SU-DHL-6 (cell line): Measurements from ENCODE around the gene CCDC187.

Experiments used
- H2AFZ ChIP-seq: fragments of 200-600 bp; sonication (generic); 2 replicates; pipeline ENCODE4 v1.6.1; 2014; ENCODE audit warnings: low read depth, mild to moderate bottlenecking, moderate library complexity, mixed read lengths, antibody characterized with exemption, low read length; ENCODE audit not compliant: severe bottlenecking
- H3F3A ChIP-seq: fragments of 200-600 bp; shearing (Covaris generic); 2 replicates; pipeline ENCODE4 v1.6.0; 2016; ENCODE audit warnings: antibody characterized with exemption, mild to moderate bottlenecking; ENCODE audit not compliant: insufficient read depth
- H3K27ac ChIP-seq: fragments of 200-600 bp; sonication (generic); 2 replicates; pipeline ENCODE4 v1.5.1; 2016; ENCODE audit warnings: low read depth, mild to moderate bottlenecking, low read length, moderate library complexity, mixed read lengths
- H3K27me3 ChIP-seq: fragments of 200-600 bp; sonication (generic), shearing (Covaris generic); 2 replicates; pipeline ENCODE4 v1.6.0; 2014; ENCODE audit warnings: mild to moderate bottlenecking, low read length
- H3K36me3 ChIP-seq: fragments of 200-600 bp; sonication (generic); 2 replicates; pipeline ENCODE4 v1.6.1; 2014; ENCODE audit warnings: mild to moderate bottlenecking, low read length, mixed read lengths
- H3K4me2 ChIP-seq: fragments of 300-600, 200-600 bp; shearing (Covaris generic), sonication (generic); 2 replicates; pipeline ENCODE4 v1.6.0; 2014; ENCODE audit warnings: low read length, low read depth, mild to moderate bottlenecking; ENCODE audit not compliant: poor library complexity, severe bottlenecking
- H3K4me3 ChIP-seq: fragments of 200-600 bp; sonication (generic); 2 replicates; pipeline ENCODE4 v1.5.1; 2014; ENCODE audit warnings: antibody characterized with exemption, low read length, mild to moderate bottlenecking, mixed read lengths; ENCODE audit not compliant: insufficient read depth, poor library complexity, severe bottlenecking
- H3K79me2 ChIP-seq: fragments of 200-600 bp; sonication (generic); 2 replicates; pipeline ENCODE4 v1.6.1; 2014; ENCODE audit warnings: mild to moderate bottlenecking, low read length, moderate library complexity; ENCODE audit not compliant: insufficient read depth
- H3K9ac ChIP-seq: fragments of 200-600 bp; sonication (generic); 2 replicates; pipeline ENCODE4 v1.7.0; 2014; ENCODE audit warnings: mild to moderate bottlenecking, low read length
- H3K9me2 ChIP-seq: fragments of 200-600 bp; sonication (generic); replicated peaks from 2 replicates; pipeline ENCODE4 v1.6.1; 2014; ENCODE audit warnings: low read length; ENCODE audit not compliant: insufficient read depth
- H3K9me3 ChIP-seq: fragments of 200-600 bp; sonication (generic); 2 replicates; pipeline ENCODE4 v1.6.1; 2014; ENCODE audit warnings: low read length, mixed read lengths; ENCODE audit not compliant: insufficient read depth
- H4K20me1 ChIP-seq: fragments of 200-600 bp; sonication (generic); 2 replicates; pipeline ENCODE4 v1.6.1; 2014; ENCODE audit warnings: low read depth, mild to moderate bottlenecking, antibody characterized with exemption, low read length, moderate library complexity, mixed read lengths
- EZH2phosphoT487 ChIP-seq: fragments of 200-600 bp; sonication (generic), shearing (Covaris generic); conservative IDR thresholded peaks from 2 replicates; pipeline ENCODE4 v1.6.1; 2018; ENCODE audit warnings: mild to moderate bottlenecking, antibody characterized with exemption, low read length, moderate library complexity, mixed read lengths
- TF ChIP-seq, protein P1 (sequence below): fragments of 200-600 bp; sonication (generic); IDR thresholded peaks from one replicate; pipeline ENCODE4 v1.5.1; 2017; ENCODE audit warnings: antibody characterized with exemption, mild to moderate bottlenecking, low read length, moderate library complexity; ENCODE audit not compliant: insufficient read depth, poor library complexity, severe bottlenecking

The CCDC187 gene

DNA sequence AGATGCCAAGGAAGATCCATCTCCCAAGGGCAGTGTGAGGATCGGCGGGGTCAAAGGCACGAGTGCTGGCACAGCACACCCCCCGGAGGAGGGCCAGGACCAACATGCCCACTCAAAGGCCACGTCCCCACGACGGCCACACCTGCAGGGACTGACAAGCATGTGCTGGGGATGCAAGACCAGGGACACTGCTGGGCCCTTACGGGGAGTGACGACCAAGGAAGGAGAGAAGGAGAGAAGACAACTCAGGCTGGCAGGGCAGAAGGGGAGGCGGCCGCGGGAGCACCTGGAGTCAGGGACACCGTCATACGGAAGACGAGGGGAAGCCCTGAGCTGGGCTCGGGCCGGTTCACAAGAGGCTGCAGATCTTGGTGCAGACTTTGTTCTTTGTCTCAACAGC lies 68.7 kb downstream of the CCDC187 start:
- Histone ChIP-seq H3F3A (peaks cover 1% of the 10 kb centered on the region; the same call in 1 of the 2 replicates), H3K79me2 (peaks cover 88% of the 10 kb centered on the region), H3K27ac (no peak overlapping the region)

DNA sequence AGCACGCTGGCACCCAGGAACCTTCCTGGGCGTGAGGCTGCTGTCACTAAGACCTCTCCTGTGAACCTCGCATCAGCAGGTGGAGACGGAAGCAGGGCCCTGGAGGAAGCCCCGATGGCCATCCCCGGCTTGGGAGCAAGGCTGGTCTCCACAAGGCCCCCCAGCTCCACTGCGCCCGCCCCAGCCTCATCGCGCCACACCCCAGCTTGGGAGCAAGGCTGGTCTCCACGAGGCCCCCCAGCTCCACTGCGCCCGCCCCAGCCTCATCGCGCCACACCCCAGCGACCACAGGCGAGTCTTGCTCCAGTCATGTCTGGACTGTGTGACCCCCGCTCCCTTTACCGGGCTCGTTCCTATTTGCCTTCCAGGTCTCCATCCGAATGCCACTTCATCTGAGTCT lies 69.3 kb downstream of the CCDC187 start:
- H3F3A ChIP-seq = no peaks in the 10 kb centered on the region
- no peaks in the 10 kb centered on the region for H3K9me2 ChIP-seq
- no peaks in the 10 kb centered on the region for H3K36me3 ChIP-seq
- TF ChIP-seq EZH2phosphoT487 = no peak
- TF ChIP-seq, protein P1, sequence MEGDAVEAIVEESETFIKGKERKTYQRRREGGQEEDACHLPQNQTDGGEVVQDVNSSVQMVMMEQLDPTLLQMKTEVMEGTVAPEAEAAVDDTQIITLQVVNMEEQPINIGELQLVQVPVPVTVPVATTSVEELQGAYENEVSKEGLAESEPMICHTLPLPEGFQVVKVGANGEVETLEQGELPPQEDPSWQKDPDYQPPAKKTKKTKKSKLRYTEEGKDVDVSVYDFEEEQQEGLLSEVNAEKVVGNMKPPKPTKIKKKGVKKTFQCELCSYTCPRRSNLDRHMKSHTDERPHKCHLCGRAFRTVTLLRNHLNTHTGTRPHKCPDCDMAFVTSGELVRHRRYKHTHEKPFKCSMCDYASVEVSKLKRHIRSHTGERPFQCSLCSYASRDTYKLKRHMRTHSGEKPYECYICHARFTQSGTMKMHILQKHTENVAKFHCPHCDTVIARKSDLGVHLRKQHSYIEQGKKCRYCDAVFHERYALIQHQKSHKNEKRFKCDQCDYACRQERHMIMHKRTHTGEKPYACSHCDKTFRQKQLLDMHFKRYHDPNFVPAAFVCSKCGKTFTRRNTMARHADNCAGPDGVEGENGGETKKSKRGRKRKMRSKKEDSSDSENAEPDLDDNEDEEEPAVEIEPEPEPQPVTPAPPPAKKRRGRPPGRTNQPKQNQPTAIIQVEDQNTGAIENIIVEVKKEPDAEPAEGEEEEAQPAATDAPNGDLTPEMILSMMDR = no peak
- H3K9me3 ChIP-seq = no peaks in the 10 kb centered on the region
- H3K4me2 ChIP-seq = no peak overlapping the region
- H3K9ac ChIP-seq = no peak overlapping the region
- no peak overlapping the region for H2AFZ ChIP-seq
- no peaks in the 10 kb centered on the region for H3K27me3 ChIP-seq
- no peaks in the 10 kb centered on the region for H4K20me1 ChIP-seq
- peaks cover 84% of the 10 kb centered on the region for H3K79me2 ChIP-seq
- H3K27ac ChIP-seq = no peak overlapping the region
- no peak overlapping the region for H3K4me3 ChIP-seq

More for the DNA sequence above, 68.7 kb downstream of the CCDC187 start:
- Histone ChIP-seq H3K9me2 (no peaks in the 10 kb centered on the region), H3K9ac (no peak overlapping the region), H4K20me1 (no peaks in the 10 kb centered on the region), H3K9me3 (no peaks in the 10 kb centered on the region), H3K4me2 (no peak overlapping the region), H3K36me3 (no peaks in the 10 kb centered on the region), H3K4me3 (no peak overlapping the region), H3K27me3 (no peaks in the 10 kb centered on the region), H2AFZ (no peak overlapping the region)
- TF ChIP-seq, protein P1 = no peak
- TF ChIP-seq EZH2phosphoT487 = no peak

DNA sequence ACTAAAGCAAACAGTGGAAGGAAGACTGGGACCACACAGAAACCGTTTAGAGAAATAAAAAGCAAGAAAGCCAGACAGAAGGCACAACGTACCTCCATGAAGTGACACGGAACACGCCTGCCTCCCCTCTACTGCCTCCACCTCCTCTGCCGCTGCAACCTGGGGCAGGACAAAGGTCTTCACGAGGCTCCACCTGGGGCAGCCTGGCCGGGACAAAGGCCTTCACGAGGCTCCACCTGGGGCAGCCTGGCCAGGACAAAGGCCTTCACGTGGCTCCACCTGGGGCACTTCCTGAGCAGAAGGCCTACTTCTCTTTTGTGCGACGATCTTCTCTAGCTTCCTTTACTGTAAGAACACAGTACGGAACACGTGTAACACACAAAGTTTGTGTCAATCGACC lies 70.0 kb downstream of the CCDC187 start:
- Histone ChIP-seq H3F3A (no peaks in the 10 kb centered on the region), H3K27ac (no peak overlapping the region), H3K9me2 (no peaks in the 10 kb centered on the region), H3K79me2 (peaks cover 83% of the 10 kb centered on the region), H3K9me3 (no peaks in the 10 kb centered on the region), H3K27me3 (no peaks in the 10 kb centered on the region), H4K20me1 (no peaks in the 10 kb centered on the region), H3K36me3 (no peaks in the 10 kb centered on the region), H2AFZ (no peak overlapping the region), H3K9ac (no peak overlapping the region), H3K4me3 (no peak overlapping the region), H3K4me2 (no peak overlapping the region)
- TF ChIP-seq EZH2phosphoT487 = no peak
- TF ChIP-seq, protein P1 = no peak
